Measurements from ENCODE around the gene CDH12. TPM values are rescaled to one million over a fixed set of nuclear protein-coding genes. Genes with fewer than 3 reads are reported as not detected.

The CDH12 gene
- total and polyA plus RNA-seq, 10 of the 15 experiments (the other 5 are each of a cell fraction or from before 2014, with no cell fraction given): 0.03 to 0.16 TPM; not detected in 8

- Histone ChIP-seq H3K36me3 (ENCODE audit: control insufficient read depth in 2 of 2, insufficient read depth in 2 of 2, low read length in 1 of 2) (no peaks in the 10 kb centered on the region), H3K4me3 (no peak overlapping the region), H3K9me3 (replicated peaks; ENCODE audit: control insufficient read depth, insufficient read depth, low read length) (no peaks in the 10 kb centered on the region), H2AFZ (ENCODE audit: control insufficient read depth, low read depth, low read length) (no peak overlapping the region), H3K79me2 (ENCODE audit: control insufficient read depth, insufficient read depth, low read length) (no peaks in the 10 kb centered on the region), H3K4me2 (ENCODE audit: control insufficient read depth, insufficient read depth) (no peak overlapping the region), H3K27ac (ENCODE audit: control insufficient read depth, insufficient read depth) (no peak overlapping the region), H3K4me1 (ENCODE audit: control insufficient read depth, insufficient read depth, low read length) (no peaks in the 10 kb centered on the region), H3K9ac (ENCODE audit: control insufficient read depth, insufficient read depth, low read length) (no peak overlapping the region), H3K27me3 (replicated peaks in 1 of 2; ENCODE audit: control insufficient read depth in 2 of 2, insufficient read depth in 2 of 2, low read length in 1 of 2) (no peaks in the 10 kb centered on the region), H4K20me1 (ENCODE audit: control insufficient read depth, insufficient read depth) (no peaks in the 10 kb centered on the region)
- RAD21 ChIA-PET (ENCODE audit: unreplicated experiment): no interaction called here
- WGBS (ENCODE audit: insufficient coverage, insufficient replicate concordance, low lambda C conversion rate, missing lambda C conversion rate): 35% methylated on average over 1 of the region's 1 CpG
- DNase-seq (ENCODE audit: low read depth, low spot score) (no peak), ATAC-seq (no peak), FAIRE-seq (no peak)
- in situ Hi-C loops (cut with MboI) (no loop called here), intact Hi-C loops (cut with micrococcal nuclease; ENCODE audit: unreplicated experiment) (no loop called here)
- TF ChIP-seq CUX1 (IDR thresholded peaks at IDR 0.05; ENCODE audit: insufficient replicate concordance, low read depth, low read length): no peak
- TF ChIP-seq CHD4 (IDR thresholded peaks at IDR 0.05): no peak
- TF ChIP-seq TAF1 (IDR thresholded peaks at IDR 0.05; ENCODE audit: borderline replicate concordance, low read depth, low read length): no peak
- TF ChIP-seq TCF7 (IDR thresholded peaks at IDR 0.05; ENCODE audit: borderline replicate concordance): no peak
- no peak for TF ChIP-seq MLLT1 (IDR thresholded peaks at IDR 0.05)
- no TSS peak for BruUV-seq (replicated peaks)
- CTCF ChIA-PET: no interaction called here
- POLR2A ChIA-PET: no interaction called here
- SMC1A ChIA-PET (ENCODE audit: uncharacterized antibody, unreplicated experiment): interaction anchor here (0.6 kb wide), 1 partner anchor 1113 kb away, joined by 3 read pairs; no protein-coding TSS in a partner anchor
These were observed 1068.7 kb downstream of the CDH12 start for GRCh38 chr5:21784487-21784886.

All from GM12878 (cell line).